GM10266 (cell line): ENCODE data around the gene CASZ1.

Source experiments
- DNase-seq: peaks from one replicate; pipeline ENCODE4 v3.0.0; 2012; ENCODE audit errors: extremely low spot score
- TF ChIP-seq, protein P1 (sequence below): IDR thresholded peaks from 2 replicates; pipeline ENCODE4 v1.5.1; 2012; ENCODE audit warnings: mild to moderate bottlenecking, low read depth; ENCODE audit not compliant: control insufficient read depth, insufficient read depth; ENCODE audit errors: missing control alignments

The CASZ1 gene

DNA sequence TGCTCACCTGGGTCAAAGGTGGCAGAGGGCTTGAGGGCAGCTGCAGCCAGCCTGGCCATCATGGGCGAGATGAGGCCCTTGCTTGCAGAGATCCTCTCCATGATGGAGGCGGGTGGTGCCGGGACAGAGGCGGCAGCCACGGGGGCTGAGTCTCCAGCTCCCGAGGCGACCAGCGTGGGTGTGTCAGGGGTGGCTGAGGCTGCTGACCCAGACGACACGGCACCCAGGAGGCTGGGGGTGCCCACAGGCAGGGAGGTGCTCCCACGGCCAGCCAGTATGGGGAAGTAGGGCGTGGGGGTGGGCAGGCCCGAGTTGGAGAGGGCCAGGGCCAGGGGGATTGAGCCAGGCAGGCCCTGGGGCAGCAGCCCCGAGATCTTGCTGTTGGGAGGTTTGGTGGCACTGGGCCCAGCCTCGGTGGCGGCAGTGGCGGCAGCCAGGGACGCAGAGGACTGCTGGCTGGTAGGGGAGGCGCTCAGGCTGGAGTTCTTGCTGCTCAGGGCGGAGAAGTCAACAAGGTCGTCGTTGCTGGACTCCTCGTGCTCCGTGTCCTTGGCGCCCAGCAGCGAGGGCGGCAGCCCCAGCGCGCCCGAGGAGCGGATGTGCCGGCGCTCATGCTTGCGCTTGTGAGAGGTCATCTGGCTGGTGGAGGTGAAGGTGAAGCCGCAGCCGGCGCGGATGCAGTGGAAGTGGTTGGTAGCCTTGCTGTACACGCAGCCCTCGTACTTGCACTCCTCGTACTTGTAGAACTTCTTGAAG lies 142.9 kb downstream of the CASZ1 start:
- DNase-seq: no peak
- TF ChIP-seq, protein P1, sequence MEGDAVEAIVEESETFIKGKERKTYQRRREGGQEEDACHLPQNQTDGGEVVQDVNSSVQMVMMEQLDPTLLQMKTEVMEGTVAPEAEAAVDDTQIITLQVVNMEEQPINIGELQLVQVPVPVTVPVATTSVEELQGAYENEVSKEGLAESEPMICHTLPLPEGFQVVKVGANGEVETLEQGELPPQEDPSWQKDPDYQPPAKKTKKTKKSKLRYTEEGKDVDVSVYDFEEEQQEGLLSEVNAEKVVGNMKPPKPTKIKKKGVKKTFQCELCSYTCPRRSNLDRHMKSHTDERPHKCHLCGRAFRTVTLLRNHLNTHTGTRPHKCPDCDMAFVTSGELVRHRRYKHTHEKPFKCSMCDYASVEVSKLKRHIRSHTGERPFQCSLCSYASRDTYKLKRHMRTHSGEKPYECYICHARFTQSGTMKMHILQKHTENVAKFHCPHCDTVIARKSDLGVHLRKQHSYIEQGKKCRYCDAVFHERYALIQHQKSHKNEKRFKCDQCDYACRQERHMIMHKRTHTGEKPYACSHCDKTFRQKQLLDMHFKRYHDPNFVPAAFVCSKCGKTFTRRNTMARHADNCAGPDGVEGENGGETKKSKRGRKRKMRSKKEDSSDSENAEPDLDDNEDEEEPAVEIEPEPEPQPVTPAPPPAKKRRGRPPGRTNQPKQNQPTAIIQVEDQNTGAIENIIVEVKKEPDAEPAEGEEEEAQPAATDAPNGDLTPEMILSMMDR: no peak

- no peak for DNase-seq
- TF ChIP-seq, protein P1: no peak
These were observed 143.8 kb downstream of the CASZ1 start for GRCh38 chr1:10652626-10653025.

DNA sequence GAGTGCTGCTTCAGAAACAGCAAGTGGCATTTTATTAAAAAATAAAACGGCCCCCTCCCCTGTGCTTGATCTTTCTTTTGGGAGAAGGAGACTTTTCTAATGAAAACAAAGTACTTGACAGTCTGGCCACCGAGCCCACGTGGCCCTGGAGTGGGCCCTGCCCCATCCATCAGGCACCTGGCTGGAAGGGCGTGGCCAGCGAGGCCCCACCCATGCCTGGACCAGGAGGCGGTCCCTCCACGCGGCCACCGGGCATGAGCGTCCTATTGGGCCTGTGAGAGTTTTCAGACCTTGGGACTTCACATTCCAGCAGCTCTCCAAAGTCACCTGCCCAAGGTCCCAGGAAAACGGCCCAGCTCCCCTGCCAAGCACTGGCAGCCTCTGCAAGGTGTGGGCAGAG lies 144.7 kb downstream of the CASZ1 start:
- no peak for DNase-seq
- TF ChIP-seq, protein P1: no peak

- no peak for DNase-seq
- TF ChIP-seq, protein P1: no peak
These were observed 145.1 kb downstream of the CASZ1 start for GRCh38 chr1:10651389-10651766.

DNA sequence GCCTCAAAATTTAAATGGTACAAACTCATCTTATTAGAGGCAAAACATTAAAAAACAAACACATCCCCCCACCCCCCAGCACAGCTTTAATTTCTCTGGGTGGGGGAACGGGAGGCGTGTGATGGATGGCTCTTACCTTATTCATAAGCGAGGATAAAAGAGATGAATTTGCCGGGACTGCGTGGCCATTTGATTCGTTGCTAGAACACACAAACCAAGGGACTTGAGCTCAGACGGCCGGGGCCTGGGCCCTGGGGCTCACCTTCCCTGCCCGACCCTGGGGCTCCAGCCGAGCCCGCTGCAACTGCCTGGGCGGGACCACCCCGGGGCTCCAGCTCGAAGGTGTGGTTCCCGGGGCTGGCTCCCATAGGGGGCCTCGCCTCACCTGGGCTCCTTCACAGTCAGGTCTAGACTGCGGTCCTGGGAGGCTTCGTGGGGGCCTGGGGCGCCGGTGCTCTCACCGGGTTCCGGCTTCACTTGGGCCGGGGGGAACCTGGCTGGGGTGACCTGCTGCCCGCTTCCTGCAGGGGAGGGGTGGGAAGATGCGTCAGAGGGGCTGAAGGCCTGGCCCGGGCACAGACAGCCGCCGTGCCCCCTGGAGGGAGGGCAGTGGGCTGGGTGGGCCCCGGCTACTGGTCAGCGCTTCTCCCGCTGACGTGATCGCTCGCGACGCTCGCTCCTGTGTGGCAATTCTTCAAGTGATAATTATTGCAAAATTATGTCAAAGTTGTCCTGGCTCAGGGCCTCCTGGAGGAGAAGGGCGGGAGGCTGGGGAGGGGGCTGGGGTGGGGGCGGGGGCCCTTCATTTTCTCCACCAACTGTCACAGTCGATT lies 145.7 kb downstream of the CASZ1 start:
- TF ChIP-seq, protein P1: no peak
- no peak for DNase-seq

GRCh38 chr1:10649517-10650201 lies 146.8 kb downstream of the CASZ1 start:
- DNase-seq: no peak
- TF ChIP-seq, protein P1: no peak
